Smooth muscle cell of the brain vasculature (primary cell): ENCODE results near the gene CHAD.

Experiments used
- DNase-seq: peaks from one replicate; pipeline ENCODE4 v3.0.0-alpha.2; 2012; ENCODE audit warnings: low read depth, low spot score

CHAD gene, protein sequence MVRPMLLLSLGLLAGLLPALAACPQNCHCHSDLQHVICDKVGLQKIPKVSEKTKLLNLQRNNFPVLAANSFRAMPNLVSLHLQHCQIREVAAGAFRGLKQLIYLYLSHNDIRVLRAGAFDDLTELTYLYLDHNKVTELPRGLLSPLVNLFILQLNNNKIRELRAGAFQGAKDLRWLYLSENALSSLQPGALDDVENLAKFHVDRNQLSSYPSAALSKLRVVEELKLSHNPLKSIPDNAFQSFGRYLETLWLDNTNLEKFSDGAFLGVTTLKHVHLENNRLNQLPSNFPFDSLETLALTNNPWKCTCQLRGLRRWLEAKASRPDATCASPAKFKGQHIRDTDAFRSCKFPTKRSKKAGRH

DNA sequence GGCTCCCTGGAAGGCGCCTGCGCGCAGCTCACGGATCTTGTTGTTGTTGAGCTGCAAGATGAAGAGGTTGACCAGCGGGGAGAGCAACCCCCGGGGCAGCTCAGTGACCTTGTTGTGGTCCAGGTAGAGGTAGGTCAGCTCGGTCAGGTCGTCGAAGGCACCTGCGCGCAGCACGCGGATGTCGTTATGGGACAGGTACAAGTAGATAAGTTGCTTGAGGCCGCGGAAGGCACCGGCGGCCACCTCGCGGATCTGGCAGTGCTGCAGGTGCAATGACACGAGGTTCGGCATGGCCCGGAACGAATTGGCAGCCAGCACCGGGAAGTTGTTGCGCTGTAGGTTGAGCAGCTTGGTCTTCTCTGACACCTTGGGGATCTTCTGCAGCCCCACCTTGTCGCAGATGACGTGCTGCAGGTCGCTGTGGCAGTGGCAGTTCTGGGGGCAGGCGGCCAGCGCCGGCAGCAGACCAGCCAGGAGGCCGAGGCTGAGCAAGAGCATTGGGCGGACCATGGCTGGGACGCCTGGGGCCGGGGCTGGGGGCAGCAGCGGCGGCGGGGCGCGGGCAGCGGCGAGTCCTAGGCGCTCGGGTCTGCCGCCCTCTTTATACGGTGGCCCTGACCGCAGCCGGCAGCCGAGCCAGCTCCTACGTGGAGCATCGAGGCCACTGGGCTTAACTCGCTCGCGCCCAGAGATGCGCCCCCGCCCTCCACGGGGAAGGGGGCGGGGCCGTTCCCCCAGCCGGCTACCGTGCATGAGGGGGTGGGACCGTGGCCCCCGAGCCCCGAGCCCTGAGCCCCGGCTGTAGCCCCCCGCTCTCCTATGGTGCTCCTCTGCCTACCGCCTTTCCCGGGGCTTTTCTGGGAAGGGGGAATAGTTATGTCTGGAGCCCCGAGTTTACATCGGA lies at the start of gene CHAD:
CHAD (minus strand) TSS at position 577 of the 904 bp plus-strand sequence; CDS start at position 510, 67 bp downstream.
- no peak for DNase-seq

DNA sequence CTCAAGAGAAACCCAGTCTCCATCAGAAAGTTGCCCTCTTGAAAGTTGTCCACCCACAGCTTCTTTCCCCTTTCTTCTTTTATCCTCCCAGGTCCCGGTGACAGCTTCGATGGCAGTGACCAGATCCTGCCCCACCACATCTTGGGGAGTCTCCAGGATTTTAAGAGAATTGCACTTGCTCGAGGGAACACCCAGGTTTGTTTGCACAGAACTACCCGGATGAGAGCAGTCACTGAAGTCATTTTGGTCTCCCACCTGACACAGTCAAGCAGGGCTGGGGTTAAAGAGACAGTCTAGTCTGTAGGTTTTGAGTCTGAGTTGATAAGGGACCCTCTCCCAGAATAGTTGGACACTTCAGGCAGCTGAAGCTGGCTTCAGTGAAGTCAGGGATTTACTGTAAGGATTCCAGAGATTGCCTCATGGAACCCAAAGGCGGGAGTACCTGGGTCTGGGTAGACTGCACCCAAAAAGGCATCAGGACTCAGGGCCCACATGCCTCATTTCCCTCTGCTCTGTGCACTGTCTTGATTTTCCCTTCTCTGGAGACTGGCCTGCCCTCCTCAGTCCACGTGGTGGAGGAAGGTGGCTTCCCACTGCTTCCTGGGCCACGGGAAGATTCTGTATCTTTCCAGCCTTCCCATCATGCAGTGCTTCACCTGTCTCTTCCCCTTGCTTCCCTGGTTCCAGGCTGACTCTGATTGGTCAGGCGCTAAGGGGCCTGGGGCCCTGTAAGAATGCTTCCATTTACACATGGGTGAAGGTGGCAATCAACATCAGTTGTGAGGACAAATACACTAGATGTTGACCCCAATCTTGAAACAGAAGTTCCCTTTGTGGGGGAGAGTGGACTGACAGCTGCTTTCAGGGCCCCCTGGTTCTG lies 49.1 kb upstream of the CHAD start:
- no peak for DNase-seq

- no peak for DNase-seq
Measured at GRCh38 chr17:50517011-50517410, 48.3 kb upstream of the CHAD start.

GRCh38 chr17:50514936-50515702 lies 46.4 kb upstream of the CHAD start:
- peak; percentile 55 for DNase-seq

GRCh38 chr17:50514388-50514787 lies 45.7 kb upstream of the CHAD start:
- no peak for DNase-seq

GRCh38 chr17:50513495-50513894 lies 44.8 kb upstream of the CHAD start:
- no peak for DNase-seq

- DNase-seq, result no peak
Measured at GRCh38 chr17:50511058-50511457, 42.4 kb upstream of the CHAD start.

- no peak for DNase-seq
Measured at GRCh38 chr17:50508573-50509460, 40.1 kb upstream of the CHAD start.

GRCh38 chr17:50507871-50508572 lies 39.3 kb upstream of the CHAD start, which contains the start of gene MYCBPAP:
MYCBPAP (plus strand) TSS chr17:50508439; CDS start chr17:50508675, 236 bp downstream.
- peak; percentile 29 for DNase-seq

- DNase-seq, result no peak
Measured at GRCh38 chr17:50506298-50506697, 37.6 kb upstream of the CHAD start.

DNA sequence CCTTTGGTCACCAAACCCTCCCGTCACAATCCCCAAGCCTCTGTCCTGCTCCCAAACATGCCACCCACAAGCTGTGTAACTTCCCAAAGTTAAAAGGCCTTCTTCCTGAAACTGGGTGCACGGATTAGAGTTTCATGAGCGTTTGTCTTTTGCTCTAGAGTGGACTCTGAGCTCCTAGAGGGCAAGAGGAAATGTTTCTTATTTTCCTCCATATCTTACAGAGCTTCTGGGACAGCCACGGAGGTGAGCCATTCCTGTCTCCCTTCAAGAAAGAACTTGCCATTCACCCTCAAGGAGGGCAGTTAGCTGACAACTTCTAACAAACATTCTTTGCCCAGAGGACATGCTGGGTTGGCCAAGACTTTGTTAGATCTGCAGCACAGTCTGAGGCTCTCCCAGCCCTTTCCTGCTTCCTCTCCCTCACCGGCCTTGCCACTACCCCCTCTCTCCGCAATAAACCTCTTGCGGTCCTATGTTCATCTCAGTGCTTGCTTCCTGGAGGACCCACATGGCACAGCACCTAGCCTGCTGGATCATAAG lies 37.0 kb upstream of the CHAD start:
- DNase-seq, result no peak

- DNase-seq, result no peak
Measured at GRCh38 chr17:50502301-50502990, 33.8 kb upstream of the CHAD start.

GRCh38 chr17:50501054-50501453 lies 32.4 kb upstream of the CHAD start:
- DNase-seq, result no peak

DNA sequence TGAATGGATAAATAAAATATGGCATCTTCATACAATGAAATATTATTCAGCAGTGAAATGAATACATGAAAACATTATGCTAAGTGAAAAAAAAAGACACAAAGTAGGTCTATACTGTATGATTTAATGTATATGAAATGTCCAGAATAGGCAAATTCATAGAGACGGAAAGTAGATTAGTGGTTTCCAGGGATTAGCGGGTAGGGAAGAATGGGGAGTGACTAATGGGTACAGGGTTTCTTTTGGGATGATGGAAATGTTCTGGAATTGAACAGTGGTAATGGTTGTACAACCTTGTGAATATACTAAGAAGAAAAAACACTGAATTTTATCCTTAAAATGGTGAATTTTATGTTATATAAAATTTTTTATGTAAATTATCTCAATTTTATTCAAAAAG lies 31.0 kb upstream of the CHAD start:
- no peak for DNase-seq

DNA sequence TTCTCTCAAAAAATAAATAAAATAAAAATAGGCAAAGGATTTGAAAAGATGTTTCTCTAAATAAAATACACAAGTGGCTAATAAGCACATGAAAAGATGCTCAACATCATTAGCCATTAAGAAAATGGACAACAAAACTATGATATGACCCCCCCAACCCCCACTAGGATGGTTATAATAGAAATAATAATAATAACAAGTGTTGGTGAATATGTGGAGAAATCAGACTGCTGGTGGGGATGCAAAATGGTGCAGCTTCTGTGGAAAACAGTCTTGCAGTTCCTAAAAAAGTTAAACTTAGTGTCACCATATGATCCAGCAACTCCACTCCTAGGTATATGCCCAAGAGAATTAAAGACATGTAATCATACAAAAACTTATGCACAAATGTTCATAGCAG lies 30.6 kb upstream of the CHAD start:
- no peak for DNase-seq

DNA sequence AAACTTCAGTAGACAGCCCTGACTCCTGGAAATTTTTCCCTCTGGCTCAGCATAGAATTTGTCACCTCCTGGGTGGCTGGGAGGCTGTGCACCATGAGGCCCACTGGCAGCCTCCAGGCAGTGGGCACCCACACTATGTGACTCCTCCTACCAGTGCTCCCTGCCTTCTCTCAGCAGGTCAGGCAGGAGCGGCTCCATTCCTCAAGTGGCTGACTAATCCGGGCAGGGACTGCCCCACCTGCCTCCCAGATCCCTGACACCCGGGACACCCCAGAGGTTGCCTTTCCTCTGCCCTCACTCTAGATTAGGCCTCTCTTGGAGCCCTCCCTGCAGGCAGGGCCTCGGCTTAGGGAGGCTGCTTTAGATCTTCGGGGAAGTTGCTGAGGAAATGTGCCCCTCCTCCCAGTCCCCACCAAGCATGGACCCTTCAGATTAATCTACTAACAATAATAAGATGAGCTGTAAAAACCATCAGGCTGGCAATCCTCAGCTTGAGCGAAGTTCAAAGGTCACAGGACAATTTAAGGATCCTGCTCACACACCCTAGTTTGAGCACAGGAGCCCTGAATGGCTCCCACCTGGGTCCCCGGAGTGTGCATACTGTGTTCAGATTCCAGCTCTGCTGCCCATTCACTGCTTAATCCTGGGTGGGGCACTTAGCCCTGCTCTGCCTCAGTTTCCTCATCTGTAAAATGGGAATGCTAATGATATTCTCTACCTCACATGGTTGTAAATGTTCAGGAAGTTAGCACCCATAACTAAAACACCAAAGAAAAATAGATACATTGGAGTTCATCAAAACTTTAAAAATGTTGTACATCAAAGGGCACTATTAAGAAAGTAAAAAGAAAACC lies 29.6 kb upstream of the CHAD start:
- DNase-seq, result no peak

- DNase-seq, result no peak
Measured at GRCh38 chr17:50495918-50496317, 27.2 kb upstream of the CHAD start.
